Measurements from ENCODE around the gene PLCL1. TPM values are rescaled to one million over a fixed set of nuclear protein-coding genes. Genes with fewer than 3 reads are reported as not detected.

The PLCL1 gene
- total and polyA plus RNA-seq, 4 donors, result 5.1 to 15.7 (median 13.2) TPM

DNA sequence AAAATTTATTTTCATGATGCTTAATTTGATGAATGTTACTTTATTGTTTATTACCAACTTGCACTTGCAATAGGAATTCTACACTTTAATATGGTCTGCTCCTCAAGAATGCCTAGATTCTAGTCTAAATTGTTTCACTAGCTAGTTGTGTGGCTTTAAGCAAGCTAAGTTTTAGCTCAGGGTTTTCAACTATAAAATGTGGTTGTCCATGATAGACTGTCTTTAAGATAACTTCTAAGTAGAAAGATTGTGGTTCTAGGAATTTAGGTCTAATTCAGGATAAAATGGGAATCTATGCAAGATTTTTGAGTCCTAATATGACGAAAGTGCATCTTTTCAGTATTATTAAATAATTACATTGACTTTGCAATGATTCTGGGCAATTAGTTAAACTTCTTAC lies 294.0 kb downstream of the PLCL1 start:
- DNase-seq (no peak), ATAC-seq (ENCODE audit: low FRiP score) (no peak)
- Histone ChIP-seq H3K27ac (ENCODE audit: low read depth in 1 of 2, low read length in 2 of 2) (no peak overlapping the region), H3K9me3 (ENCODE audit: control insufficient read depth, low read length) (no peaks in the 10 kb centered on the region), H3K27me3 (ENCODE audit: control insufficient read depth in 1 of 2, insufficient read depth in 2 of 2, low read length in 1 of 2) (no peaks in the 10 kb centered on the region), H3K4me3 (ENCODE audit: low read length in 2 of 2) (no peak overlapping the region), H3K4me1 (ENCODE audit: control insufficient read depth in 1 of 2, insufficient read depth in 2 of 2, low read length in 2 of 2) (peaks cover 5 to 29% of the 10 kb centered on the region in 2 donors), H3K36me3 (ENCODE audit: control insufficient read depth in 1 of 2, insufficient read depth in 2 of 2, low read length in 1 of 2) (no peaks in the 10 kb centered on the region)
- intact Hi-C loops (cut with DNase I), result no loop called here
- WGBS, 2 donors, result 90 to 94% methylated on average over 1 of the region's 1 CpG

DNA sequence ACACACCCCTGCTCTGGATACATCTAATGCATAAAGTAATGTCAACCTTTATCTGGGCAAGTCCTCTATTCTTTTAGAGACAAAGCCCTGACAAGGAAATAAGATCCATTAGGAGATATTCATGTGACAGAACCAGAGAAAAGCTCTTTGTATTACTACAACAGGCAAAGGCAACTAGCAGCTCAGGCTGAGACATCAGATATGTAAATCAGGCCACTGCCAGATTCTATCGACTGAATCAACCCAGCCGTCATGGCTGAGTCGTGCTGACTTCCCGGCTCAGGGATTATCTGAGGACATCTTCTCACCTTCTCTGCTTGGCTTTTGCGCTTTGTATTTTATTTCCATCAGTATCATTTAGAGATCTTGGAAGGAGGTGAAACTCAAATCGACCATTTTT lies 294.5 kb downstream of the PLCL1 start:
- intact Hi-C loops (cut with DNase I), result no loop called here
- Histone ChIP-seq H3K36me3 (ENCODE audit: control insufficient read depth in 1 of 2, insufficient read depth in 2 of 2, low read length in 1 of 2) (no peaks in the 10 kb centered on the region), H3K4me1 (ENCODE audit: control insufficient read depth in 1 of 2, insufficient read depth in 2 of 2, low read length in 2 of 2) (peaks cover 5 to 29% of the 10 kb centered on the region in 2 donors), H3K9me3 (ENCODE audit: control insufficient read depth, low read length) (no peaks in the 10 kb centered on the region), H3K27ac (ENCODE audit: low read depth in 1 of 2, low read length in 2 of 2) (no peak overlapping the region), H3K27me3 (ENCODE audit: control insufficient read depth in 1 of 2, insufficient read depth in 2 of 2, low read length in 1 of 2) (no peaks in the 10 kb centered on the region), H3K4me3 (ENCODE audit: low read length in 2 of 2) (no peak overlapping the region)
- DNase-seq, result no peak
- WGBS, 2 donors, result 51% methylated on average over 6 of the region's 6 CpGs
- no peak for ATAC-seq (ENCODE audit: low FRiP score)

DNA sequence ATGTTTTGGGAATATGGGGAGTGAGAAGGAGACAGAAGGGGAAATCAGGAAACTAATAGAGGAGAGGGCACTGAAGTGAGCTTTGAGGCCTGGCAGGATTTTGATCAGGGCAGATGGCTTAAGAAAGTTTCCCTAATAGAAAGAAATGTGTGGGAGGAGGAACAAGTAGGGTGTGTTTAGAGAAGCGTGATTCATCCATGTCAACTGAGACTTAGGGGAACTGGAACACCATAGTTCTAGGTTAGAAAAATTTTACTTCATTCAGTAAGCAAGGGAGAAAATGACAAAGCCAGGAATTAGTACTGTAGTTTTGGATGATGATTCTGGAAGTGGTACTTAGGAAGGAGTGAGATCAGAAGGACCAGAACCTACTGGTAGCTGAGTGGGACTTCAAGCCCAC lies 296.0 kb downstream of the PLCL1 start:
- no peak for DNase-seq
- H3K36me3 ChIP-seq (ENCODE audit: control insufficient read depth in 1 of 2, insufficient read depth in 2 of 2, low read length in 1 of 2), result no peaks in the 10 kb centered on the region
- intact Hi-C loops (cut with DNase I), result loop anchor here (5.0 to 10.0 kb wide), 2 partner anchors 126 to 128 kb away; no protein-coding TSS in a partner anchor
- WGBS, 2 donors, result 0 to 3% methylated on average over 1 of the region's 1 CpG
- ATAC-seq (ENCODE audit: low FRiP score), result peak; percentile 68
- H3K27ac ChIP-seq (ENCODE audit: low read depth in 1 of 2, low read length in 2 of 2), result peak overlapping the region in 1 of 2 donors; percentile 28
- no peak overlapping the region for H3K4me3 ChIP-seq (ENCODE audit: low read length in 2 of 2)
- H3K4me1 ChIP-seq (ENCODE audit: control insufficient read depth in 1 of 2, insufficient read depth in 2 of 2, low read length in 2 of 2), result peaks cover 5 to 29% of the 10 kb centered on the region in 2 donors
- H3K27me3 ChIP-seq (ENCODE audit: control insufficient read depth in 1 of 2, insufficient read depth in 2 of 2, low read length in 1 of 2), result no peaks in the 10 kb centered on the region
- H3K9me3 ChIP-seq (ENCODE audit: control insufficient read depth, low read length), result no peaks in the 10 kb centered on the region

DNA sequence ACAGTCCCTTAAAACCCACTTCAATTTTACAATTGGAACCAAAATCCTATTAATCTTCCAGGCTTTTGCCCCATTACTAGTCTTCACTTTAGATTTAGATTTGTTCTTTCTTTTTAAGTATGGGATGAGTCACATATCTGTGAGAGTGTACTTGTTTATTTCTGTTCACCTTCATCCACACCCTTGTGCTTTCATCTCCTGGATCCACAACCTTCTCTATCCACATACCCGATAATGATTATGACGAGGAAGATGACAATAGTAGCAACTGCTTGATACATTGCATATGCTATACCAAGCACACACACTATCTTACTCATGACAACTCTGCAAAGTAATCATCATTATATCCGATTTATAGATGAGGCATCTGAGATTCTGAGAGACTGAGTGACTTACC lies 297.3 kb downstream of the PLCL1 start:
- ATAC-seq (ENCODE audit: low FRiP score) (no peak), DNase-seq (no peak)
- Histone ChIP-seq H3K27ac (ENCODE audit: low read depth in 1 of 2, low read length in 2 of 2) (no peak overlapping the region), H3K4me1 (ENCODE audit: control insufficient read depth in 1 of 2, insufficient read depth in 2 of 2, low read length in 2 of 2) (peaks cover 8 to 30% of the 10 kb centered on the region in 2 donors), H3K27me3 (ENCODE audit: control insufficient read depth in 1 of 2, insufficient read depth in 2 of 2, low read length in 1 of 2) (no peaks in the 10 kb centered on the region), H3K36me3 (ENCODE audit: control insufficient read depth in 1 of 2, insufficient read depth in 2 of 2, low read length in 1 of 2) (no peaks in the 10 kb centered on the region), H3K9me3 (ENCODE audit: control insufficient read depth, low read length) (no peaks in the 10 kb centered on the region), H3K4me3 (ENCODE audit: low read length in 2 of 2) (no peak overlapping the region)
- intact Hi-C loops (cut with DNase I), result loop anchor here (5.0 to 10.0 kb wide), 2 partner anchors 127 to 129 kb away; no protein-coding TSS in a partner anchor
- WGBS, 2 donors, result 97 to 99% methylated on average over 3 of the region's 3 CpGs

DNA sequence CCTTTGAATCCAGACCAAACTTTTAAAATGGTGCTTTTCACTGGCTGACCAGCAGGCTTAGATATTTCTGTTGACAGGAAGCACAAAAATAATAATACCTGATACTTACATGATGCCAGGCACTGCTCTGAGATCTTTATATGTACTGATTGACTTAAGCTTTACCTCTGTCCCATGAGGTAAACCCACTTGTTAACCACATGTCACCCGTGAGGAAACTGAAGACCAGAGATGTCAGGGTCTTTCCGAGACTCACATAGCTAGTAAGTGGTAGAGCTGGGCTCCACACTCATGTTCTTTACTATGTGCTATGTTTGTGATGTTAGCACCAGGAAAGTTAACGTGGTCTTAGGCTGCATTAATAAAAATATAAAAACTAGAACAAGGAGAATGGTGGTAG lies 297.7 kb downstream of the PLCL1 start:
- Histone ChIP-seq H3K36me3 (ENCODE audit: control insufficient read depth in 1 of 2, insufficient read depth in 2 of 2, low read length in 1 of 2) (no peaks in the 10 kb centered on the region), H3K4me1 (ENCODE audit: control insufficient read depth in 1 of 2, insufficient read depth in 2 of 2, low read length in 2 of 2) (peaks cover 11 to 26% of the 10 kb centered on the region in 2 donors), H3K27ac (ENCODE audit: low read depth in 1 of 2, low read length in 2 of 2) (no peak overlapping the region), H3K27me3 (ENCODE audit: control insufficient read depth in 1 of 2, insufficient read depth in 2 of 2, low read length in 1 of 2) (no peaks in the 10 kb centered on the region), H3K9me3 (ENCODE audit: control insufficient read depth, low read length) (no peaks in the 10 kb centered on the region), H3K4me3 (ENCODE audit: low read length in 2 of 2) (no peak overlapping the region)
- 98% methylated on average over 3 of the region's 3 CpGs for WGBS, 2 donors
- DNase-seq (no peak), ATAC-seq (ENCODE audit: low FRiP score) (no peak)
- intact Hi-C loops (cut with DNase I), result loop anchor here (5.0 to 10.0 kb wide), 2 partner anchors 127 to 130 kb away; no protein-coding TSS in a partner anchor

DNA sequence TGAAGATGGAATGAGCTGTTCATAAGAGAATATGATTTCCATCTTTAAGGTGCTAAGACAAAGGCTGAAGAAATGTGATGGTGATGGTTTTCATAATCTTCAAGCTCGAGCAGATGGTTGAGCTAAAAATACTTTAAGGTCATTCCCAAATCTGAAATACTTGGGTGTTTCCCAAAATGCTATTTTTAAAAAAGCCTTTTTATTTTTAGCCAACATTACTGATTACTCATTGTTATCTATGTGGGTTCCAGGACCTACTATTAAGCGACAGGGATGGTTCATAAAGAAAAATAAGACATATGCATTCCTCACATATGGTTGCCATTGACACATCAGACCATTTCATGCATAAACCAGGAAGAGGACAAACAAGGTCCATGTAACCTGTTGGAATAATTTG lies 298.5 kb downstream of the PLCL1 start:
- Histone ChIP-seq H3K27me3 (ENCODE audit: control insufficient read depth in 1 of 2, insufficient read depth in 2 of 2, low read length in 1 of 2) (no peaks in the 10 kb centered on the region), H3K9me3 (ENCODE audit: control insufficient read depth, low read length) (no peaks in the 10 kb centered on the region), H3K4me3 (ENCODE audit: low read length in 2 of 2) (no peak overlapping the region), H3K27ac (ENCODE audit: low read depth in 1 of 2, low read length in 2 of 2) (no peak overlapping the region), H3K36me3 (ENCODE audit: control insufficient read depth in 1 of 2, insufficient read depth in 2 of 2, low read length in 1 of 2) (no peaks in the 10 kb centered on the region), H3K4me1 (ENCODE audit: control insufficient read depth in 1 of 2, insufficient read depth in 2 of 2, low read length in 2 of 2) (peaks cover 11 to 22% of the 10 kb centered on the region in 2 donors)
- 6% methylated on average over 2 of the region's 2 CpGs for WGBS, 2 donors
- intact Hi-C loops (cut with DNase I), result loop anchor here (5.0 to 10.0 kb wide), 2 partner anchors 128 to 131 kb away; no protein-coding TSS in a partner anchor
- no peak for ATAC-seq (ENCODE audit: low FRiP score)
- DNase-seq, result no peak

DNA sequence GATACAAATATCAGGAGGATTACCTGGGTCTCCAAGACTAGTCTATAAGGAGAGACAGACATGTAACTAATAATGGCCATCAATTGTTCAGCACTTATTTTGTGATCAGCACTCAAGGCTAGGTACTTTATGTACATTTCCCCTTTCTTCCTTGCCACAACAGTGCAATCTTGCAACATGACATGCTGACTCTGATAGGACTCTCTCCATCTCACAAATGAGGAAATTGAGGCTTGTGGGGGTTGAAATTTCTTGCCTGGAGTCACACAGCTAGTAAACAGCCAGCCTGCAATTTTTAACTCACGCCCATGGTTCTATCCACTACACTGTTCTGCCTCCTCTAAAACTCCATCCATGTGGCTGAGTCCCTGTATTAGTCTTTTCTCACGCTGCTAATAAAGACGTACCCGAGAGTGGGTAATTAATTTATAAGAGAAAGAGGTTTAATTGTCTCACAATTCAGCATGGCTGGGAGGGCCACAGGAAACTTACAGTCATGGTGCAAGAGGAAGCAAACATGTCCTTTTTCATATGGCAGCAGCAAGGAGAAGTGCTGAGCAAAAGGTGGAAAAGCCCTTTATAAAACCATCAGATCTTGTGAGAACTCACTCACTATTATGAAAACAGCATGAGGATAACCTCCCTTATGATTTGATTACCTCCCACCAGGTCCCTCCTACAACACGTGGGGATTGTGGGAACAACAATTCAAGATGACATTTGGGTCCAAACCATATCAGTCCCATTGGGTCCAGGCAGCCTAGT lies 302.4 kb downstream of the PLCL1 start:
- peak; percentile 52 for ATAC-seq (ENCODE audit: low FRiP score)
- intact Hi-C loops (cut with DNase I), result loop anchor here in 1 of 2 donors (10.0 kb wide), 1 partner anchor 132 kb away; no protein-coding TSS in a partner anchor
- Histone ChIP-seq H3K4me3 (ENCODE audit: low read length in 2 of 2) (no peak overlapping the region), H3K4me1 (ENCODE audit: control insufficient read depth in 1 of 2, insufficient read depth in 2 of 2, low read length in 2 of 2) (peaks cover 9 to 16% of the 10 kb centered on the region in 2 donors), H3K27ac (ENCODE audit: low read depth in 1 of 2, low read length in 2 of 2) (no peak overlapping the region), H3K27me3 (ENCODE audit: control insufficient read depth in 1 of 2, insufficient read depth in 2 of 2, low read length in 1 of 2) (no peaks in the 10 kb centered on the region), H3K36me3 (ENCODE audit: control insufficient read depth in 1 of 2, insufficient read depth in 2 of 2, low read length in 1 of 2) (no peaks in the 10 kb centered on the region), H3K9me3 (ENCODE audit: control insufficient read depth, low read length) (no peaks in the 10 kb centered on the region)
- no peak for DNase-seq
- 89 to 92% methylated on average over 5 of the region's 5 CpGs for WGBS, 2 donors

DNA sequence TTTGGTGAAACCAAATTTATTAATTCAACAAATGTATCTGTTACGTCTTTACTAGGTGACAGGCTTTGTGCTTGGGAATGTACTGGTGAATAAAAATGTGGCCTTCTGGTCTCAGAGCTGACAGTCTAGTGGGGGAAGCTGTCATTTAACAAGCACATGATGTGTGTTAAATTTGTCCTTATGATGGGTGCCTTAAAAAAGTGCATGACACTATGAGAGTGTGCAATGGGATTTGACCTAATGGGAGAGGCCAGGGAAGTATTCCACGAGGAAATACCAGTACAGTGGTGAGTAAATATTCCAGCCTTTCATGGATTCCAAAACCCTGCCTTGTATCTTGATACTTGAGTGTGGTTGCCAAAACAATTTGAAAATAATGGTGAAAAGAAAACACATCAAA lies 308.9 kb downstream of the PLCL1 start:
- Histone ChIP-seq H3K4me3 (ENCODE audit: low read length in 2 of 2) (no peak overlapping the region), H3K9me3 (ENCODE audit: control insufficient read depth, low read length) (no peaks in the 10 kb centered on the region), H3K4me1 (ENCODE audit: control insufficient read depth in 1 of 2, insufficient read depth in 2 of 2, low read length in 2 of 2) (peaks cover 4 to 6% of the 10 kb centered on the region in 2 donors), H3K27ac (ENCODE audit: low read depth in 1 of 2, low read length in 2 of 2) (no peak overlapping the region), H3K36me3 (ENCODE audit: control insufficient read depth in 1 of 2, insufficient read depth in 2 of 2, low read length in 1 of 2) (no peaks in the 10 kb centered on the region), H3K27me3 (ENCODE audit: control insufficient read depth in 1 of 2, insufficient read depth in 2 of 2, low read length in 1 of 2) (no peaks in the 10 kb centered on the region)
- WGBS, 2 donors, result 42 to 44% methylated on average over 2 of the region's 2 CpGs
- DNase-seq, result no peak
- intact Hi-C loops (cut with DNase I), result no loop called here
- no peak for ATAC-seq (ENCODE audit: low FRiP score)

DNA sequence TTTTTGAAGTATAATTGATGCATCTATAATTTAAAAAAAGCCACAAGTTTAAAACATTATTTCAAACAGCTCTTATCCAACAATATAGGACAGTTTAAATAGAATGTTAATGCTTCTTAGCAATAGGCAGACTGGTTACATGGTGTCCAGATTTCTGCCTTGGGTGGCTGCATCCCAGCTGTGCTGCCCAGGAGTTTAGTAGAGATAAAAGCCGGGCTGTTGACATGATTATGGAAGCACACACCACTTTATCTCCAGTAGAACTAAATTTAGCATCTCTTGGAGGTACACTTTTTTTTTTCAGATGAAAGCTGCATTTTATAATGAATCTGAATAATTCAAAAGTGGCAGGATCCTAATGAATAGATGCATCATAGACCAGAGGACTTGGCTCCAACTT lies 309.7 kb downstream of the PLCL1 start:
- no peak overlapping the region for H3K4me3 ChIP-seq (ENCODE audit: low read length in 2 of 2)
- no peak for DNase-seq
- H3K27ac ChIP-seq (ENCODE audit: low read depth in 1 of 2, low read length in 2 of 2), result no peak overlapping the region
- H3K4me1 ChIP-seq (ENCODE audit: control insufficient read depth in 1 of 2, insufficient read depth in 2 of 2, low read length in 2 of 2), result peaks cover 4 to 6% of the 10 kb centered on the region in 2 donors
- H3K9me3 ChIP-seq (ENCODE audit: control insufficient read depth, low read length), result no peaks in the 10 kb centered on the region
- no peaks in the 10 kb centered on the region for H3K27me3 ChIP-seq (ENCODE audit: control insufficient read depth in 1 of 2, insufficient read depth in 2 of 2, low read length in 1 of 2)
- H3K36me3 ChIP-seq (ENCODE audit: control insufficient read depth in 1 of 2, insufficient read depth in 2 of 2, low read length in 1 of 2), result no peaks in the 10 kb centered on the region
- ATAC-seq (ENCODE audit: low FRiP score), result no peak
- 22 to 28% methylated on average over 1 of the region's 1 CpG for WGBS, 2 donors
- intact Hi-C loops (cut with DNase I), result no loop called here
